HG02571 (cell line): ENCODE data around the gene GRB10.

ENCODE experiments used
- ATAC-seq: cut with Tn5 transposase; IDR thresholded peaks from one replicate; pipeline ENCODE4 v1.9.1; 2021; ENCODE audit warnings: mild to moderate bottlenecking, moderate library complexity; ENCODE audit not compliant: unreplicated experiment

GRB10 gene

DNA sequence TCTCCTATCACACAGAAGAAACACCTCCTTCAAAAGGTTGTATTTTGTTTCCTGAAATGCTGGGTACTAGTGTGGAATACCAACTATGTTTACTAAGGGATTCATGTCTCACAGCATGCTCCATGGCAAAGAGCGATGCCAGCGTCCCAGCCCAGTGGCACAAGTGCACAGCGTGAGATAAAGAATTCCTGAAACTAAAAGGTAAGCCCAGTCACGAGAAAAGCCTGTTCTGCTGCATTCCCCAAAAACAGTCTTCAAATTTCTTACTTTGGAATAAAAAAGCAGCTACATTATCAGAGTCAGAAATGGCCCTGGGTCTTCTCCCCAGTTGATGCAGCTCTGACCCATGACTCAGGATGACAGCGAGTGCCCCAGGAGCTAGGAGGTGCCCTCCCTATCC is 164.4 kb downstream of the GRB10 start:
- no peak for ATAC-seq

DNA sequence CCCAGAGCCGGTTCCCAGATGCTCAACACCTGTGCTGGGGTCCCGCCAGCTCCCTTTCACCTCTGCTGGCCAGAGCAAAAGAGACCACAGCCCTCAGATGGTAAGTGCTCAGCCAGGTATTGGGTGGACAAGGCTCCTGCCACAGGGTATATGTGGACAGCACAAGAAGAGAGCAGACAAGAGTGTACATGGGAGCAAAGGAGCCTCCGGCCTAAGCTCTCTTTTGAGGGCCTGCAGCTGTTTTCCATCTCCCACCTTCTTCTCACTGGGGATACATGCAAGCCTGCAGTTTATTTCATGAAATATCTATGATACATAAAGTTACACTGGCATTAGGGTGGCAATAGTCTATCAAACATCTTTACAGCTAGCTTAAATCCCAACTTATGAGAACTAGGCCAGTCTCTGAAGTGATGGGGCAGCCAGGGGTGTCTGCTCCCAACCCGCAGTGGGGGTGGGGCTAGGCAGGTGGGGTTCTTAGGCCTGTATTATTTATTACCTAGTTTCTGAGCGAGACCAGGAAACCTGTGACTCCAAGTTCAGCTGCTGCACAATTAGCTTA is 167.1 kb downstream of the GRB10 start:
- ATAC-seq = no peak

DNA sequence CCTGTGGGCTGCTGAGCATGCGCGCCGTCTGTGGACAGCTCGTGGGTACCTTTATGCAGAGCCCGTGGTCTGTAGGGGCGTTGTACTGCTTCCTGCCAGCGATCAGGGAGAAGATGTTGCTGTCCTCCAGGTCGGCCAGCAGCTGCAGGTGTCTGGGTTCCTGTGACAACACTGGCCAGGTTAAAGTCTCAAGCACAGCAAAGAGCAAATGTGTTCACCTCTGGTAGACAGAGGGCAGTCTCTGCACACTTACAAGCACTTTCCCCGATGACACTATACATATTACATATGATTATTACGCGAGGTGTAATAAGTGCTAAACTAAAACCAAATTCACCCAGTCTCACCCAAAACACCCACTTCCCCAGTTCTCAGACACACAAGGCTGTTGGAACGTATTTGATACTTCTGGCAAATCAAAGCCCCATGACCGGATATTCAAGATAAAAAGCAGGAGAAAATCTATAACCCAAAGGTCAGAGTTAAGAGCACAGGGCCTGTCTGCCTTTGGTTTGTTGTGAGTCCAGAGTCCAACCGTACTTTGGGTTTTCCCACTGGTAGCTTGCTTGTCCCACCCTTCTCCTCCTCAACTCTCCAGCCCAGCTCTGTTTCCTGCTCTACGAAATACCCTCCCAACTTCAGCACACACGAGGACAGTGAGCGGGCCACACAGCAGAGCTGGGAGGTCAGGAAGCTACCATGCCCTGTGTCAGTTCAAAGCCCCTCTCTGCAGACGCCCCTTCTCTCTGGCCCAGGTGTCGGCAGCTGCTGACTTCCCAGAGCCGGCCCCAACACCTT is 167.8 kb downstream of the GRB10 start:
- no peak for ATAC-seq

DNA sequence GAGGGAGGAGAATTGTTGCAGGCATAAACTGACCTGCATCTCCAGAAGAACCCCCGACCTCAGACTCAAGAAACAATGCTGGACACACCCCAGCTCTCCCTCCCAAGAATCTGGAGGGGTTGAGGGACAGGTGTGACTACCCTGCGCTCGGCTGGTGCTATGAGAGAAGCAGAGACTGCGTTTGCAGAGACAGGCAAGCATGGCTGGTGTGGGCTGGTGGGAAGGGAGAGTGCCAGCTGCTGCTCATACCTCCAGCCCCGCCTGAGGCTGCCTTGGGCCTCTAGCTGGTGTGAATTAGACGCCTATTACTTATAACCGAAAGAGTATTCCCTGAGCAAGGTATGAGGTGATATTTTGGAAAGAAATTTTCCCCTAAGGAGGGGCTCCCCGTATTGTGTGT is 169.2 kb downstream of the GRB10 start:
- ATAC-seq = no peak

DNA sequence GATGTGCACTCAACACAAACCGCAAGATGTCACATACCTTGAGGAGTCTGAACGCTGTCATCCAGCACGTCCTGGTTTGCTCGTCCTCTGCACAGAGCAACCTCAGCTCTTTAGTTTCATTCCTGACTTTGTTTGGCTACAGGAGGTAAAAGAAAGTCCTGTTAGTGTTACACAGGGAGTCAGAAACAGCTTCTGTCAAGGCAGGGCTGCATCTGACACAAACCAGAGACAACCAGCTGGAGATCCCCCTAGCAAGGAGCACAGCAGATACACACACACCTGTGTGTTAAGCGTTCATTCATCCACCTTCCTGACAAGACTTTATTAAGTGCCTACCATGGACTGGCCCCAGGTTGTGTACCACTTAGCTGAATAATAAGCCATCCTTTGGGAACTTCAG is 170.0 kb downstream of the GRB10 start:
- ATAC-seq = no peak

DNA sequence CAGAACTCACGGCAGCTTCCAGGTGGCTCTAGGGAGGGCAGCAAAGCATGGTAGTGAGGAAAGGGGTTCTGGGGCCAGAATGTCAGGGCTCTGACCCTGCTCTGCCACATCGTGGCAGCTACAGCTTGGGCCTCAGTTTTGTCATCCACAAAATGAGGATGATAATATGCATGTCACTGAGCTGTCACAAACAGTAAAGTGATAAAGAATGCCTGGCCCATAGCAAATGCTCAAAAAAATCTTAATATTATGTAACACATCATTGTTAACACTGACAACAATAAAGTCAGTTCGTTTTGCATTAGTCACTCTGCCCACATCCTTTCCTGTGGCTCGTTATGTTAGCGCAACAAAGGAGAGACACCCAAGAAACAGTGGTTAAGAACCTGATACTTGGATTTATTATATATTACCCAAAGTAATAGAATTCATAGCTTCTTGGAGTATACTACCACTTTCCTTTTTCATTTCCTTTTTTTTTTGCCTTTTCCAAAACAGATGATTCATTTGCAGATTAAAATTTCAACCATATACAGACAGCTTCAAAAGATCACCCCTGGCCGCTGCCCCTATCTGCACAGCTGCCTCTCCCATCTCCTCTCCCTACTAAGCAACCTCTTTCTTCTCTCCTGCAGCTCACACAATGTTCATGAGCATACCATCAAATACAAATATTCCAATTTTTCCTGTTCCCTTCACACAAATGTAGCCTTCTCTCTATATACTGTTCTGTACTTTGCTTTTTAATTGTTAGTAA is 172.0 kb downstream of the GRB10 start:
- ATAC-seq = no peak

DNA sequence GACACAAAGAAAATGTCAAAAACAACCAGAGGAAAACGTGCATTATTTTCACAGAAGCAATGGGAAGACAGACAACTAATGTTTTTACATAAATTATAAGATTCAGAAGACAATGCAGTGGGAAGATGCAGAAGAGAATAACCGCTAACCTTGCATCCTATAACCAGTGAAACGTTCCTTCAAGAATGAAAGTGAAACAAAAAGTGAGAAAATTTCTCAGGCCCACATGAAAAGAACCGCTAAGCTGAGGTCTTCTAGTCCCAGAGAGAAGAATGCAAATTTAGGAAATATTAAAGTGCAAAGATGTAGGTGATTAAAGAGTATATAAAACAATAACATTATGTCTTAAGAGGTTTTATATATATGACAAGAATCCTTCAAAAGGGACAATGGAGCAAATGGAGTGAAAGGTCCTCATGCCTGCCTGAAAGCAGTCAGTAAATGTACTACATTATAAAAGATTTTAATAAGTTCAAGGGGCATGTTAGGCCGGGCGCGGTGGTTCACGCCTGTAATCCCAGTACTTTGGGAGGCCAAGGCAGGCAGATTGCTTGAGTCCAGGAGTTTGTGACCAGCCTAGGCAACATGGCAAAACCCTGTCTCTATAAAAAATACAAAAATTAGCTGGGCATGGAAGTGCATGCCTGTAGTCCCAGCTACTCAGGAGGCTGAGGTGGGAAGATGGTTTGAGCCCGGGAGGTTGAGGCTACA is 174.3 kb downstream of the GRB10 start:
- no peak for ATAC-seq

DNA sequence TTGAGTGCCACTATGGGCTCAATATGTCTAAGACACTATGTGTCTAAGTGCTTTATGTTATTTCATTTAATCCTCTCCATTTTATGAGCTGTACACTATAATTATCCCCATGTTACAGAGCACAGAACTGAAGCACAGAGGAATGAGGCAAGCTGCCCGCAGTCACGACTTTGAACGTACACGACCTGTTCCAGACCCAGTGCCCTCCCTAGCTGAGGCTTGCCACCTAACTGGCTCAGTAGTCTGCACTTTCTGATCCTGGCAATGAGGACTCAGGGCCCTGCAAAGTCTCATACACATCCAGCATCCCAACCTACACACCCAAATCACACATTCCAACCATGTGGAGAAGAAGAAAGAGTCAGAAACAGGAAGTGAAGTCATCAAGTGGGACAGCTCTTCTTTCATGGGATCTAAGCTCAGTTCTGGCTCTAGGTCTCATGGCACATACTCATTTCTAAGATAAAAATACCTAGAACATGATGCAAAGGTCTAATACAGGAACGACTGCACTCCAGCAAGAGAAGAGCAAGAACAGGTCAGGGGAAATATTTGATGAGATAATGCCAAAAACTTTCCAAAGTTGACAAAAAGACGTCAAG is 175.1 kb downstream of the GRB10 start:
- ATAC-seq = no peak

DNA sequence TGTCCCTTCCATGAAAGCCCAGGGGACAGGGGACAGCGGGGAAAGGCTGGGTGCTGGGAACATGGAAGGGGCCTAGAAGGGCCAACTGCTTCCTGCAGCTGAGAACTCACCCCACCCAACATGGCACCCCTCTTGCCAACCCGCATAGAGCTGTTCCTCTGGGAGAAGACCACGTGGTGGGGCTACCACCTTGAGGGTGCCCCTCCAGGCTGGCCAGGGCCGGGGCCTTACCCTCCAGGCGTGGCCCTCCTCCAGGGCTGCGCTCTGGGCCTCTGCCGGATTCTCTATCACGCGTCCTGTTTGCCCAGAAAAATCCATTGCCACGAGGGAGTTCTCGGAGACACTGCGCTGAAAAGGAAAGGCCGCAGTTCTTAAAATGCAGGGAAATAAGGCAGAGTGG is 177.6 kb downstream of the GRB10 start:
- no peak for ATAC-seq

DNA sequence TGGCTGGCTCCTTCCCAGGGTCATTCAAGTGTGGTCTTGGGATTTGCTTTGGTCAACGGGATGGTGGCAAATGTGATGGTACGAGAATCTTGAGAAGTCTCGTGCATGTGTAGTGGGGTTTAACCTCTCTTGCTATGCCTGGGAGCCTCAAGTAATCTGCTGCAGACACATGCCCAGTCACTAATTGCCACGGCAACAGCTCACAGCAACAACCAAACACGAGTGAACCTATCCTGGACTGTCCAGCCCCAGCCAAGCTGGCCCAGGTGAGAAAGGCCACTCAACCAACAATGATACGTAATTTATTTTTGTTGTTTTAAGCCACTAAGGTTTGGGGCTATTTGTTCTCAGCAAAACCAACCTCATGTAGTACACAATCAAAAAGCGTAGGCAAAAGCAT is 179.4 kb downstream of the GRB10 start:
- ATAC-seq = no peak

DNA sequence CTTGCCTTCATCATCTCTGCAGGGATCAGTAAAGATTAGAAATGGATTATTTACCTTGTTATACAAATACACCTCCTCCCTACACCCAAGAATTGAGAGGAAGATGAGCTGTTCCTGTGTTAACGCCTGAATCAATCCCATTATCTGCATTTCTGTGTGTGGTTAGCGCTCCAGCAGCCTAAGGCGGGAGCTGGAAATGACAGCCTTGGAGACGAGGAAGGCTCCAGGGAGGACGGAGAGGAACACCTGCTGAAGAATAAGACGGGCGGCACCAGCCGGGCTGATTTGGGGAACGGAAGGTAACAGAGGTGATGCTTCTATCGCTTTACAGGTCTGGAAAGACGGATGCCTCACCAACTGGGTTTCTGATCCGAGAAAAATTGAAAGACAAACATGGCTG is 183.3 kb downstream of the GRB10 start:
- no peak for ATAC-seq

DNA sequence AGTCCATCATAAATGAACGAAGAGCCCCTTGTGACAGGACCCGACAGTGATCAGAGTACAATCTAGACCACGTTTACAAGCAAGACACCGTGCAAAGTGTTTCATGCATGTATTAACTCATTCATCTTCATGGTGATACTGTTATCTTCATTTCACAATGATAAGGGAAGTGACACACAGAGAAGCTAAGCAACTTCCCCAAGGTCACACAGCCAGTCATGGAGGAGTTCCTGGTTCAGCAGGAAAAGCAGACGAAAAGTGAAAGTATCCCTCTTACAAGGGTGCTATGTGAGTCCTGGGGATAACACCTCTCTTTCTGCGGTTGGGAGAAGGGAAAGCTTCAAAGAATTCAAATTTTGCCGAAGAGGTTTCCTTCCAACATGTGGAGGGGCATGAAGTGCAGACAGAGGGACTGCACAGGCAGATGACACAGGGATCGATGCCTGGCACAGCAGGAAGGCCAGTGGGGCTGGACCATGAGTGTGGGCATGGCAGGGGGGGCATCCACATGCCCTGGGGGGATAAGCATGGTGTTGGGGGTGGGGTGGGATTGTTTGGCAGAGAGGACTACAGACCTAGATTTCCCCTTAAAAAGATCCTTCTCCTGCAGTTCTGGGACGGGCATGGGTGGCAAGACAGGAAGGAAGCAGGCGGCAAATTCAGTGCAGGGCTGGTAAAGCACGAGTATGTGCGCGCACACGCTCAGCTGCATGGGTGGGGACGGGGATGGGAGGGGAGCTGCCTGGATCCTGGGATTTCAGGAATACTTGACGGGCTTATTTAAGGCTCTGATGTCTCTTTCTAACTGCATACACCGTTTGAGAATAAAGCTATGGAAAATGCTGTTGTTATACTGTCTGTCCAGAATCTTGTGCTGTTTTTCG is 184.0 kb downstream of the GRB10 start:
- no peak for ATAC-seq

DNA sequence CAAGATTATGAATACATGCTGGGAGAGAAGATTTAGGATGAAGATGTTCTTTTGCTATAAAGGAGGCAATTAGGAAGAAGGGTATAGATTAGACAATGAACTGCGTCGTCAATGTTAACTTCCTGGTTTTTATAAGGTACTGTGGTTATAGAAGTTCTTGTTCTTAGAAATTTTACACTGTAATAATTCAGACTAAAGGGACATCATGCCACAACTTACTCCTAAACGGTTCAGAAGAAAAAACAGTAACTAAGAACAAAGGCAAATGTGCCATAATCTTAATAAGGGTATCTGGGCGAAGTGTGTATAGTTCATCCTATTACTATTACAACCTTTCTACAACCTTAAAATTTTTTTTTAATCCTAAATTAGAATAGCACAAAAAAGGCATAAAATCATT is 186.2 kb downstream of the GRB10 start:
- no peak for ATAC-seq

DNA sequence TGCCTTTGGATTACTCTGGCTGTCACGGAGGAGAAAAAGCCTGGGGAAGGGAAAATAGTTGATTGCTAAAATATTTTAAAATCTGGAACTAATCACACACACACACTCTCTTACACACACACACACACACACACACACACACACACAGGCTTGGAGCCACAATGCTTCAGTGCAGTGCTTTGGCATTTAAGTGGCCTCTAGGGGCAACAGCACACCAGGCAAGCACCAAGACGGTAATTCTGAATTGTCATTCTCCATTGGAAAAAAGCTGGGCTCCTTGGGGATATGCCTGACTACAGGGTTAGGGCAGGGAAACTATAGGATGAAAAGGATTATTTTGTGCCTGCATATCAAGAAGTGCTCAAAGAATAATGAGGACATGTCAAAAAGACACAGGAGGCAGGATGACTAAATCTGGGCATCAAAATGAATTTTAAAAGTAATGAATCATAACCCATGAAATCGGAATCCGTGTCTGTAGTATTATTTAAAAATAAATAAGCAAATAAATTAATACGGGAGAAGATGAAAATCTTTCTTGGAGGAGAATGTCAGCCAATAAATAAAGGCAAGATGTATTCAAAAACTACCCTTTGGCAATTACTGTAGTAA is 187.1 kb downstream of the GRB10 start:
- no peak for ATAC-seq

DNA sequence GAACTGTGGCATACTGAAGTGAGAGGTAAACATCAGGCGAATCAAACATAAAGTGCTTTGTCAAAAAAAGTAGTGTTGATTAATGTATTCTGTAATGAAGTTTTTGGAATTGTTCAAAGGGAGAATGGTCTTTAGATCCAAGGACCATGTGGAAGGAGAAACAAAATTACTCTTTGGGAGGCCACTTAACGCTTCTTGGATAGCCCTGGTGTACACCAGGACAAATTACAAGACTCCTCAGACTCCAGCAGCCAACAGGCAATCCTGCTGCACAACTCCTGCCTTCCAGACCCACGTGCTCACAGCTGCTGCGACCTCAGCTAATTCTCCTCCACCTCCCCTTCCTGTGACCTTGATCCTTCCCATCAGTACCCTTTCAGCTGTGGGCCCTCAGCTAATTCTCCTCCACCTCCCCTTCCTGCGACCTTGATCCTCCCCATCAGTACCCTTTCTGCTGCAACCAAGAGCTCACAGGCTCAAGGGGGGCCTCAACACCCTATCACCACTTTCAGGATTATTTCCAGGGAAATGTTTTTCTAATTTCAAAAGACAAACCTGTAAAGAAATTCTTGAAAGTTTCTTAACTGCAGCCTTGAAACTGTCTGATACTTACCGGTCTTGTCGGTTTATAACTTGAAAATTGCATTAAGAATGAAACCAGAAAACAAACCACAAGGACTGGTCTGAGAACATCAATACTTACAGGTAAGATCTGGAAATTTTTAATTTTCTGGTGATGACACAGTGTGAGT is 187.8 kb downstream of the GRB10 start:
- ATAC-seq = peak; percentile 54

DNA sequence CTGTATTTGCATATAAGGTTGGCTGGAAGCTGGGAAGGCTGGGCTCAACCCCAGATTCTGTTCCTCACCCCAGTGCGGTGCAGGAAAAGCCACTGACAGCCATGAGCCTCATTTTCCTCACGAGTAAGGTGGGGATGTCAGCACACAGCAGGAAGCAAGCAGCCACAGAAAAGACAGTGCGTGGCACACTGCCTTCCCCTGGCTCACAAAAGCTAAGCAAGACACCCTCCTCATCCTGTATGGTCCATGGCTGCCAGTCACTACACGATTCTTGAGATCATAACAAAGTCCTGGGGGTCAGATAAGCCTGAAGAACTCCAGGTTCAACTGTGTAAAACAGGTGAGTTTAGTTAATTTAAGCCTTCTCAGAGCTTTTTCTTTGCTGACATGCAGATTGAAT is 188.6 kb downstream of the GRB10 start:
- no peak for ATAC-seq

DNA sequence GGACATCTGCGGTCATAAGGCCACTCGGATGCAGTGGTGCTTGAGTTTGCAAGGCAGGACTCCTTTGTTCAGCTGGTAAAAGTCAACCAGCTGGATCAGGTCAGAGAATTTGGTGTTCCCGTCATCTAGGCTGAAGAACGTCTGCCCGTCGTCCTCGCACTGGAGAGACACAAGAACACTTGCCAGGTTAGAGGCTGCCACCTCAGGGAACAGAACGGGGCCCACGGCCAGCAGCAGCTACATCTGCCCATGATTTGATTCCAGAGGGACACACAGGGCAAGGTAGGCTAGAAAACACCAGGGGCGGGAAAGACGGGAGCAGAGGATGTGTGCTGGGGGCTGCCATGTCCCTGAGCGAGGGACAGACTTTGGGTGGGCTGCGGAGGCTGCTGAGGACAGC is 189.8 kb downstream of the GRB10 start:
- no peak for ATAC-seq

DNA sequence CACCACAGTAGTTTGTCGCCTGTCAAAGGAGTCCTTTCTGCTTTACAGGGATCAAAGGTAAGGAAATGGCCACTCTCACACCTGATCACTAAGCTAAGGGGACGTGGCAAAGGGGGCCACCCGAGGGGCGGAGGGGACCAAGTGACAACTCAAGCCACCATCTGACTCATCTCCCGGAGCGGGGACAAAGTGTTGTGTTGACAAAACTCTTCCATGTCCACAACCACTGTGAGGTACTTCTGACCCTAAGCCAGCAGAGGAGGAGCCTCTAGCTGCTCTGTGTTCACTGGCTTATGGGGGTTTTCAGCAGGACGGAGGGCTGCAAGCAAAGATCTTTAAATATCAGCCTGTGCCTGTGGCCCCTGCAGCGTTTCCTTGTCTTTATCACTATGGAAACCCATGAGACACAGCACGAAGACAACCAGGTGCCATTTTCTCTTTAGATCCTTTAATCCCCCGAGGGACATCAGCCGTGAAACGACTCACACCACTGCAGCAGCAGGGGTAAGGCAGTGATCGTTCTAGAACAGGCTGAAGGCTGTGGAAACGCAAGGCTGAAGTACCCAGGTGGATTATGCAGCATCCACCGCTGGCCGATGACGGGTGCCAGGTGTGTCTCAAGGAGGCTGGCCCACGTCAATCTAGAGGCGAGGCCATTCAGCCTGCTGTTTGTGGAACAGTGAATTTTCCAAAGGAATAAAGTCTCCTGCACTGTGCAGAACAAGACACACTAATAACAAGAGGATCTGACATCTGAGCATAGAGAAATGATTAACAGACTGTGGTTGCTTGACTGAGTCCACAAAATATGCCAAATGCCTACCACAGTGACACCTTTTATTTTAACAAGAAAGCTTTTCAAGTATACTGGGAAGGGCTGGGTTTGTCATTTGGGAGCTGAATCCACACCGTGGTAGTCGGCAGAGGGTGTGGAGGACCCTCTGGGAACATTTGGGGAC is 190.9 kb downstream of the GRB10 start:
- peak; percentile 48 for ATAC-seq
